PC-9 (cell line): ENCODE results near the gene ZDHHC9. TPM values are rescaled to one million over a fixed set of nuclear protein-coding genes. Genes with fewer than 3 reads are reported as not detected.

Experiments
- BruUV-seq: library from RNA; stranded (reverse); fragments of 400-500 nt; replicated peaks from 2 replicates; lab custom pipeline; 2021; lab: Mats Ljungman, UMichigan
- CTCF ChIA-PET: fragments of 300-600 bp; sonication (Branson Sonifier 250); formaldehyde crosslinking; loops from one replicate; lab custom pipeline; 2022; ENCODE audit warnings: antibody characterized with exemption; lab: Charles Lee
- POLR2A ChIA-PET: fragments of 300-600 bp; sonication (Branson Sonifier 250); formaldehyde crosslinking; loops from one replicate; lab custom pipeline; 2022; ENCODE audit warnings: antibody characterized with exemption; ENCODE audit not compliant: unreplicated experiment; lab: Charles Lee
- DNase-seq, 2 experiments: peaks; one replicate each; pipeline versions ENCODE4 v3.0.0 to v3.0.0-alpha.2; 2015 to 2022; ENCODE audit warnings: mixed read lengths in 1 of 2
- H2AFZ ChIP-seq: fragments of 200-600 bp; sonication (generic); 2 replicates; pipeline ENCODE4 v1.8.1; 2017; ENCODE audit warnings: antibody characterized with exemption
- H3F3A ChIP-seq: fragments of 200-600 bp; sonication (generic); 2 replicates; pipeline ENCODE4 v1.8.1; 2017; ENCODE audit warnings: antibody characterized with exemption, mild to moderate bottlenecking, low read depth; ENCODE audit not compliant: insufficient read depth
- H3K27ac ChIP-seq: fragments of 200-600 bp; sonication (generic); 2 replicates; pipeline ENCODE4 v1.6.1; 2016; ENCODE audit warnings: mixed run types
- H3K27me3 ChIP-seq: fragments of 200-600 bp; sonication (generic); 2 replicates; pipeline ENCODE4 v1.6.1; 2016; ENCODE audit warnings: low read depth, mixed run types; ENCODE audit not compliant: insufficient read depth
- H3K36me3 ChIP-seq: fragments of 200-600 bp; sonication (generic); 2 replicates; pipeline ENCODE4 v1.6.1; 2016; ENCODE audit warnings: low read depth, mixed run types
- H3K4me1 ChIP-seq: fragments of 200-600 bp; sonication (generic); replicated peaks from 2 replicates; pipeline ENCODE4 v1.6.1; 2016; ENCODE audit warnings: mixed run types; ENCODE audit not compliant: insufficient read depth
- H3K4me2 ChIP-seq: fragments of 200-600 bp; sonication (generic); 2 replicates; pipeline ENCODE4 v1.6.1; 2017; ENCODE audit warnings: mixed run types
- H3K4me3 ChIP-seq: fragments of 200-600 bp; sonication (generic); 2 replicates; pipeline ENCODE4 v1.6.1; 2016; ENCODE audit warnings: mixed run types
- H3K79me2 ChIP-seq: fragments of 200-600 bp; sonication (generic); 2 replicates; pipeline ENCODE4 v1.6.1; 2017; ENCODE audit warnings: low read depth, mixed run types
- H3K9me2 ChIP-seq: fragments of 200-600 bp; sonication (generic); 2 replicates; pipeline ENCODE4 v1.8.1; 2017; ENCODE audit warnings: mild to moderate bottlenecking; ENCODE audit not compliant: insufficient read depth
- H3K9me3 ChIP-seq: fragments of 200-600 bp; sonication (generic); 2 replicates; pipeline ENCODE4 v1.8.1; 2016; ENCODE audit warnings: low read depth; ENCODE audit not compliant: insufficient read depth
- H4K20me1 ChIP-seq: fragments of 200-600 bp; sonication (generic); 2 replicates; pipeline ENCODE4 v1.8.1; 2017; ENCODE audit not compliant: insufficient read depth
- EZH2 ChIP-seq: fragments of 200-600 bp; sonication (generic); IDR thresholded peaks from 2 replicates; pipeline ENCODE4 v1.8.0; 2017; ENCODE audit warnings: antibody characterized with exemption, low read depth
- intact Hi-C: fragments of 100-400 bp; cut with micrococcal nuclease; formaldehyde crosslinking; loops from one replicate; pipeline ENCODE4 v1.10.0; 2022; ENCODE audit not compliant: unreplicated experiment
- total RNA-seq: library from RNA; stranded (reverse); gene quantifications from 2 replicates; pipeline ENCODE4 v1.2.3, GENCODE V29; 2021
- TF ChIP-seq, protein P1 (sequence below): fragments of 200-600 bp; sonication (generic); conservative IDR thresholded peaks from 2 replicates; pipeline ENCODE4 v1.6.1; 2017; ENCODE audit warnings: mixed run types, antibody characterized with exemption, mild to moderate bottlenecking, moderate library complexity

The ZDHHC9 gene
- total RNA-seq, 1 experiment from 2014 or later, result 108 TPM

DNA sequence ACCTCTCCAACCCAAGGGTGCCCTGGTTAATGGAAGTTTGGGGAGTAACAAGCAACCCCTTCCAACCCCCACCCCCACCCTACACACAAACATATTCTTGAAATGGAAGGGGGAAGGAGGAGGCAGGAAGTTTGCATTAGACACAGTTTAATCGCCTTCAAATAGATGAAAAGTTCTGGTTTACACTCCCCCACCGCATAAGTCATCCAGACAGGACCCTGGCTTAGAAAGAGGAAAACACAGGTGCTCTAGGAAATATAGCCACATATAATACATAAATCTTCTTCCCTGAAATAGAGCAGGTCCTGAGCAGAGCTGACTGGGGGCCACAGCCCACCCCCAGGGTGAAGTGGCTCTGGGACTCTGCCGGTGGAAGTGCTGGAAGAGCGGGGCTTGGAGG, 38.9 kb downstream of the ZDHHC9 start:
- Histone ChIP-seq H3K79me2 (no peaks in the 10 kb centered on the region), H3K9me3 (no peaks in the 10 kb centered on the region), H3K4me1 (no peaks in the 10 kb centered on the region), H3K27ac (no peak overlapping the region), H4K20me1 (no peaks in the 10 kb centered on the region), H3K4me3 (no peak overlapping the region), H3K36me3 (peaks cover 30% of the 10 kb centered on the region), H3K9me2 (no peaks in the 10 kb centered on the region), H3K4me2 (no peak overlapping the region), H2AFZ (no peak overlapping the region), H3F3A (no peaks in the 10 kb centered on the region), H3K27me3 (no peaks in the 10 kb centered on the region)
- ChIA-PET POLR2A (no interaction called here), CTCF (no interaction called here)
- TF ChIP-seq EZH2, result no peak
- TF ChIP-seq, protein P1, sequence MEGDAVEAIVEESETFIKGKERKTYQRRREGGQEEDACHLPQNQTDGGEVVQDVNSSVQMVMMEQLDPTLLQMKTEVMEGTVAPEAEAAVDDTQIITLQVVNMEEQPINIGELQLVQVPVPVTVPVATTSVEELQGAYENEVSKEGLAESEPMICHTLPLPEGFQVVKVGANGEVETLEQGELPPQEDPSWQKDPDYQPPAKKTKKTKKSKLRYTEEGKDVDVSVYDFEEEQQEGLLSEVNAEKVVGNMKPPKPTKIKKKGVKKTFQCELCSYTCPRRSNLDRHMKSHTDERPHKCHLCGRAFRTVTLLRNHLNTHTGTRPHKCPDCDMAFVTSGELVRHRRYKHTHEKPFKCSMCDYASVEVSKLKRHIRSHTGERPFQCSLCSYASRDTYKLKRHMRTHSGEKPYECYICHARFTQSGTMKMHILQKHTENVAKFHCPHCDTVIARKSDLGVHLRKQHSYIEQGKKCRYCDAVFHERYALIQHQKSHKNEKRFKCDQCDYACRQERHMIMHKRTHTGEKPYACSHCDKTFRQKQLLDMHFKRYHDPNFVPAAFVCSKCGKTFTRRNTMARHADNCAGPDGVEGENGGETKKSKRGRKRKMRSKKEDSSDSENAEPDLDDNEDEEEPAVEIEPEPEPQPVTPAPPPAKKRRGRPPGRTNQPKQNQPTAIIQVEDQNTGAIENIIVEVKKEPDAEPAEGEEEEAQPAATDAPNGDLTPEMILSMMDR, result no peak
- BruUV-seq, result no TSS peak
- no peak for DNase-seq
- intact Hi-C loops, result no loop called here

DNA sequence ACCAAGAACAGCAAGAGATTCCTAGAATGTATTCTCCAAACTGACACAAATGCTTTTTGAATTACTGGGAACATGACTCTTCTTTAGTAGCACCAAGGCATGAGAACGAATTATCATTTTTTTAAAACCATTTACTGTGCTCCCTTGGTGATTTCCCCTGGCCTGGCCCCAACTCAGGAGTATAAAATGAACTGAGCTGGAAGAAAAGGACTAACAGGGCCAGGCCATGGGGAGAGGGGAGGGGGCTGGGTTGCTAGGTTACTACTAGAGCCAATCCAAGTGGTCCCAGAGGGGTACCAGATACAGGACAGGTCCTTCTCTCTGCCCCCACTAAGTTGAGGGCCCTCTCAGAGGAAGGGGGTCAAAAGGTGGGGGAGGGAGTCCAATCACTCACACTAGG, 40.8 kb downstream of the ZDHHC9 start:
- TF ChIP-seq, protein P1, result no peak
- no peak for TF ChIP-seq EZH2
- H3F3A ChIP-seq, result no peaks in the 10 kb centered on the region
- ChIA-PET POLR2A (no interaction called here), CTCF (interaction anchor here (0.6 to 0.7 kb wide), 2 partner anchors 205 to 1460 kb away, joined by 3 to 4 read pairs; no protein-coding TSS in a partner anchor)
- H2AFZ ChIP-seq, result no peak overlapping the region
- H4K20me1 ChIP-seq, result no peaks in the 10 kb centered on the region
- no peaks in the 10 kb centered on the region for H3K27me3 ChIP-seq
- H3K27ac ChIP-seq, result no peak overlapping the region
- H3K36me3 ChIP-seq, result peaks cover 21% of the 10 kb centered on the region; the same call in 1 of the 2 replicates
- no peaks in the 10 kb centered on the region for H3K9me3 ChIP-seq
- no peak overlapping the region for H3K4me2 ChIP-seq
- no peaks in the 10 kb centered on the region for H3K9me2 ChIP-seq
- no peak overlapping the region for H3K4me3 ChIP-seq
- intact Hi-C loops, result no loop called here
- no peak for DNase-seq
- no peaks in the 10 kb centered on the region for H3K79me2 ChIP-seq
- no peaks in the 10 kb centered on the region for H3K4me1 ChIP-seq
- no TSS peak for BruUV-seq

DNA sequence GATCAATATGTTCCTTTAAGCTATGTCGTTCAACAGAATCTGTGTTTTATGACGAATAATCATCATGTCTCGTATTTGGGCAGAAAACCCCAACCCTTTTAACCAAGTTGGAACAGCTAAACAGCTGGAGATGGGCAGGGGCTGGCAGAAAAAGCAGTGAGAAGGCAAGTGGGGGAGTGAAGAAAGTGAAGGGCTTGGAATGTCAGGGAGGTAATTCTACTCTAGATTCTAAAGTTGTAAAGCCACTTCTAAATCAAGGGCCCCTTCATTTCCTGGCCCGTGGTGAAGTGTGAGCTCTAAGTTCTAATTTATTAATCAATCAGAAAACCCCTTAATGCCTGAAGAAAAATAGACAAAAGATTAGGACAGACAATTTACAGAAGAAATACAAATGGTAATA, 43.5 kb downstream of the ZDHHC9 start:
- Histone ChIP-seq H3K4me3 (no peak overlapping the region), H3K4me1 (no peaks in the 10 kb centered on the region), H3K79me2 (no peaks in the 10 kb centered on the region), H3K9me2 (no peaks in the 10 kb centered on the region), H3K27me3 (no peaks in the 10 kb centered on the region), H3K4me2 (no peak overlapping the region), H3F3A (0 out of 2 replicates have a peak, but pooled peaks cover 8% of the 10 kb centered on the region), H3K9me3 (no peaks in the 10 kb centered on the region), H3K36me3 (peaks cover 9% of the 10 kb centered on the region; the same call in 1 of the 2 replicates), H4K20me1 (no peaks in the 10 kb centered on the region), H3K27ac (no peak overlapping the region), H2AFZ (no peak overlapping the region)
- POLR2A ChIA-PET, result no interaction called here
- intact Hi-C loops, result no loop called here
- TF ChIP-seq EZH2, result no peak
- TF ChIP-seq, protein P1, result no peak
- no TSS peak for BruUV-seq
- CTCF ChIA-PET, result no interaction called here
- no peak for DNase-seq
